ENCODE measurements around the gene TXN.

- TF ChIP-seq POLR2AphosphoS5 (IDR thresholded peaks at IDR 0.05; ENCODE audit: borderline replicate concordance, low read depth, low read length) (no peak), EZH2 (IDR thresholded peaks at IDR 0.05) (no peak)
These were observed 10.5 kb upstream of the TXN start for GRCh38 chr9:110266795-110267194.

All from SK-N-MC (cell line).